Activated CD4-positive, alpha-beta T cell treated with anti-CD3 and anti-CD28 coated beads, Interleukin-2, amount 10 ng/mL, durations not matched to agents 24 days and 14 days (primary cell): ENCODE data around the gene RLN3. TPM values are rescaled to one million over a fixed set of nuclear protein-coding genes. Genes with fewer than 3 reads are reported as not detected.
A peak's percentile ranks its signal among the peaks of the same experiment; 100 is the strongest.

ENCODE experiments used
- DNase-seq: peaks from one replicate; pipeline ENCODE4 v3.0.0; 2022
- H3K27ac Mint-ChIP-seq: one replicate; pipeline ENCODE4 v1.8.0; 2022; ENCODE audit warnings: mild to moderate bottlenecking, mixed read lengths
- H3K27me3 Mint-ChIP-seq: one replicate; pipeline ENCODE4 v1.8.0; 2022; ENCODE audit warnings: mixed read lengths
- H3K36me3 Mint-ChIP-seq: one replicate; pipeline ENCODE4 v1.8.0; 2022; ENCODE audit warnings: low read depth, mild to moderate bottlenecking, mixed read lengths
- H3K4me1 Mint-ChIP-seq: one replicate; pipeline ENCODE4 v1.8.0; 2021; ENCODE audit warnings: mixed read lengths
- H3K4me3 Mint-ChIP-seq: one replicate; pipeline ENCODE4 v1.8.0; 2022; ENCODE audit warnings: mild to moderate bottlenecking, moderate library complexity, mixed read lengths
- H3K9me3 Mint-ChIP-seq: one replicate; pipeline ENCODE4 v1.8.0; 2021; ENCODE audit warnings: mixed read lengths
- intact Hi-C: fragments of 100-400 bp; cut with micrococcal nuclease; formaldehyde crosslinking; loops from one replicate; pipeline ENCODE4 v1.15.1; 2023
- total RNA-seq: library from RNA; stranded (reverse); gene quantifications from 2 replicates; pipeline ENCODE4 v1.2.3, GENCODE V29; 2022

The RLN3 gene
- total RNA-seq, 1 donor from 2014 or later = not detected

GRCh38 chr19:14058182-14059092, 30.5 kb downstream of the RLN3 start:
- peak overlapping the region; percentile 80 for H3K4me3 Mint-ChIP-seq
- peaks cover 27% of the 10 kb centered on the region for H3K4me1 Mint-ChIP-seq
- peaks cover 40% of the 10 kb centered on the region for H3K27me3 Mint-ChIP-seq
- no peak for DNase-seq
- no peaks in the 10 kb centered on the region for H3K9me3 Mint-ChIP-seq
- no peak overlapping the region for H3K27ac Mint-ChIP-seq
- intact Hi-C loops = loop anchor here (5.0 kb wide), 1 partner anchor 176 kb away; no protein-coding TSS in a partner anchor
- H3K36me3 Mint-ChIP-seq = peaks cover 6% of the 10 kb centered on the region

GRCh38 chr19:14059093-14059480, 31.1 kb downstream of the RLN3 start:
- peaks cover 27% of the 10 kb centered on the region for H3K4me1 Mint-ChIP-seq
- intact Hi-C loops = loop anchor here (5.0 kb wide), 1 partner anchor 177 kb away; no protein-coding TSS in a partner anchor
- peaks cover 40% of the 10 kb centered on the region for H3K27me3 Mint-ChIP-seq
- peak; percentile 87 for DNase-seq
- H3K27ac Mint-ChIP-seq = no peak overlapping the region
- H3K36me3 Mint-ChIP-seq = peaks cover 2% of the 10 kb centered on the region
- H3K4me3 Mint-ChIP-seq = peak overlapping the region; percentile 80
- H3K9me3 Mint-ChIP-seq = no peaks in the 10 kb centered on the region

- DNase-seq = no peak
- Mint-ChIP-seq H3K4me3 (no peak overlapping the region), H3K4me1 (peaks cover 24% of the 10 kb centered on the region), H3K27me3 (peaks cover 40% of the 10 kb centered on the region), H3K36me3 (no peaks in the 10 kb centered on the region), H3K9me3 (no peaks in the 10 kb centered on the region), H3K27ac (peak overlapping the region; percentile 34)
- intact Hi-C loops = loop anchor here (5.0 kb wide), 1 partner anchor 177 kb away; no protein-coding TSS in a partner anchor
These were observed 31.8 kb downstream of the RLN3 start for GRCh38 chr19:14059652-14060155.

GRCh38 chr19:14061081-14061749, 33.3 kb downstream of the RLN3 start:
- H3K36me3 Mint-ChIP-seq = no peaks in the 10 kb centered on the region
- intact Hi-C loops = no loop called here

GRCh38 chr19:14061751-14062557, 34.0 kb downstream of the RLN3 start, which contains the start of gene PALM3:
PALM3 (minus strand) TSS chr19:14062076; CDS start chr19:14061980, 96 bp downstream.
- intact Hi-C loops = no loop called here
- H3K27ac Mint-ChIP-seq = no peak within 1 kb of the TSS
- peaks cover 39% of the 10 kb centered on the region for H3K27me3 Mint-ChIP-seq
- no peak for DNase-seq
- H3K4me3 Mint-ChIP-seq = no peak within 1 kb of the TSS
- H3K36me3 Mint-ChIP-seq = no peaks in the 10 kb centered on the region
- no peaks in the 10 kb centered on the region for H3K9me3 Mint-ChIP-seq
- peaks cover 22% of the 10 kb centered on the region for H3K4me1 Mint-ChIP-seq

More at GRCh38 chr19:14061081-14061749, 33.3 kb downstream of the RLN3 start:
- peaks cover 26% of the 10 kb centered on the region for H3K4me1 Mint-ChIP-seq
- H3K4me3 Mint-ChIP-seq = no peak overlapping the region
- no peak overlapping the region for H3K27ac Mint-ChIP-seq
- H3K9me3 Mint-ChIP-seq = no peaks in the 10 kb centered on the region
- peaks cover 42% of the 10 kb centered on the region for H3K27me3 Mint-ChIP-seq
- no peak for DNase-seq

- Mint-ChIP-seq H3K36me3 (no peaks in the 10 kb centered on the region), H3K9me3 (no peaks in the 10 kb centered on the region), H3K4me3 (no peak overlapping the region), H3K27ac (no peak overlapping the region), H3K4me1 (peaks cover 21% of the 10 kb centered on the region), H3K27me3 (peaks cover 37% of the 10 kb centered on the region)
- DNase-seq = no peak
- intact Hi-C loops = no loop called here
These were observed 34.6 kb downstream of the RLN3 start for GRCh38 chr19:14062558-14062855.

GRCh38 chr19:14063105-14063504, 35.2 kb downstream of the RLN3 start:
- Mint-ChIP-seq H3K4me1 (peaks cover 15% of the 10 kb centered on the region), H3K27me3 (peaks cover 31% of the 10 kb centered on the region), H3K27ac (no peak overlapping the region), H3K4me3 (no peak overlapping the region), H3K36me3 (no peaks in the 10 kb centered on the region), H3K9me3 (no peaks in the 10 kb centered on the region)
- intact Hi-C loops = no loop called here
- DNase-seq = no peak

- intact Hi-C loops = no loop called here
- no peak for DNase-seq
- Mint-ChIP-seq H3K27ac (no peak overlapping the region), H3K27me3 (peaks cover 13% of the 10 kb centered on the region), H3K4me1 (peaks cover 2% of the 10 kb centered on the region), H3K9me3 (no peaks in the 10 kb centered on the region), H3K36me3 (no peaks in the 10 kb centered on the region), H3K4me3 (no peak overlapping the region)
These were observed 38.2 kb downstream of the RLN3 start for GRCh38 chr19:14066134-14066533.

- Mint-ChIP-seq H3K27me3 (peaks cover 12% of the 10 kb centered on the region), H3K4me3 (no peak overlapping the region), H3K4me1 (peaks cover 15% of the 10 kb centered on the region), H3K9me3 (no peaks in the 10 kb centered on the region), H3K36me3 (peaks cover 2% of the 10 kb centered on the region), H3K27ac (no peak overlapping the region)
- intact Hi-C loops = loop anchor here (5.0 to 10.0 kb wide), 2 partner anchors 83 to 296 kb away; partner anchors contain the start of gene C19orf53
- DNase-seq = no peak
These were observed 42.5 kb downstream of the RLN3 start for GRCh38 chr19:14070268-14071050.

- peaks cover 6% of the 10 kb centered on the region for H3K27me3 Mint-ChIP-seq
- peak within 1 kb of the TSS; percentile 99 for H3K4me3 Mint-ChIP-seq
- H3K4me1 Mint-ChIP-seq = peaks cover 16% of the 10 kb centered on the region
- H3K36me3 Mint-ChIP-seq = peaks cover 2% of the 10 kb centered on the region
- peak within 1 kb of the TSS; percentile 99 for H3K27ac Mint-ChIP-seq
- peak; percentile 82 for DNase-seq
- intact Hi-C loops = loop anchor here (1.0 to 10.0 kb wide), 6 partner anchors 9 to 298 kb away; partner anchors contain the start of genes C19orf53 and RFX1
- no peaks in the 10 kb centered on the region for H3K9me3 Mint-ChIP-seq
These were observed 44.8 kb downstream of the RLN3 start, which contains the start of gene MISP3 for GRCh38 chr19:14072535-14073260. MISP3 (plus strand) TSS chr19:14072786; CDS start chr19:14073310, 524 bp downstream.

GRCh38 chr19:14073261-14073924, 45.4 kb downstream of the RLN3 start:
- DNase-seq = peak; percentile 94
- H3K9me3 Mint-ChIP-seq = no peaks in the 10 kb centered on the region
- H3K36me3 Mint-ChIP-seq = peaks cover 2% of the 10 kb centered on the region
- intact Hi-C loops = loop anchor here (1.0 to 10.0 kb wide), 6 partner anchors 8 to 299 kb away; partner anchors contain the start of genes C19orf53 and RFX1
- H3K4me3 Mint-ChIP-seq = peak overlapping the region; percentile 99
- H3K27ac Mint-ChIP-seq = peak overlapping the region; percentile 99
- H3K27me3 Mint-ChIP-seq = peaks cover 6% of the 10 kb centered on the region
- peaks cover 16% of the 10 kb centered on the region for H3K4me1 Mint-ChIP-seq
